ENCODE measurements around the gene HPCAL4. TPM values are rescaled to one million over a fixed set of nuclear protein-coding genes. Genes with fewer than 3 reads are reported as not detected.
A peak's percentile ranks its signal among the peaks of the same experiment; 100 is the strongest.

The HPCAL4 gene
- total RNA-seq, 4 donors from 2014 or later, result 0.55 TPM; not detected in 3

DNA sequence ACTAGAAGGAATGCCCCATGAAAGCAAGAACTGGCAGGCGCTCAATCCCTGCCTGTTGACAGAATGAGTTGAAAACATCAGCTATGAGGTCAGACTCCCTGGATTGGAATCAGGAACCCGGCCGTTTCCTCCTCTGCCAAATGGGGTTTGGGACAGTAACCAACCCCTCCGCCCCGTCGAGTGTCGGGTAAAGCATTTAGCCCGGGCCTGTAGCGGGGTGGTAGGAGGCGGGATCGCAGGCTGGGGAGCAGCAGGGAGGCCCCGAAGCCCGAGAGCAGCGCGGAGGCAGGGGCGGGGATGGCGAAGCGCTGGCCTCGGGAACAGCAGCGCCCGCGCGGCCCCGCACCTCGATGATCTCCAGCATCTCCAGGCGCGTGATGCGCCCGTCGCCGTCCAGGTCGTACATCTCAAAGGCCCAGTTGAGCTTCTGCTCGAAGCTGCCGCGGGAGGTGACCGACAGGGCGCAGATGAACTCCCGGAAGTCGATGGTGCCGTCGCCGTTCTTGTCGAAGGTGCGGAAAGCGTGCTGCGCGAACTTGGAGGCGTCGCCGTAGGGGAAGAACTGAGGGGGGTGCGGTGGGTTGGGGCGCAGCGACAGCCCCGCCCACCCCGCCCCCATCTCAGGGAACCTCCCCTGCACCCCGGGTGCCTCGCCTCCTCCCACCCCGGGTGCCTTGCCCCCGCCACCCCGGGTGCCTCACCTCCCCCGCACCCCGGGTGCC is 7.5 kb downstream of the HPCAL4 start:
- WGBS, result 9% methylated on average over 17 of the region's 62 CpGs
- peaks cover 83% of the 10 kb centered on the region for H3K27me3 ChIP-seq

GRCh38 chr1:39681999-39682398 is 9.2 kb downstream of the HPCAL4 start:
- H3K4me1 ChIP-seq, result peaks cover 6% of the 10 kb centered on the region
- WGBS, result 85% methylated on average over 1 of the region's 1 CpG
- no peaks in the 10 kb centered on the region for H3K9me3 ChIP-seq
- TF ChIP-seq, protein P1, sequence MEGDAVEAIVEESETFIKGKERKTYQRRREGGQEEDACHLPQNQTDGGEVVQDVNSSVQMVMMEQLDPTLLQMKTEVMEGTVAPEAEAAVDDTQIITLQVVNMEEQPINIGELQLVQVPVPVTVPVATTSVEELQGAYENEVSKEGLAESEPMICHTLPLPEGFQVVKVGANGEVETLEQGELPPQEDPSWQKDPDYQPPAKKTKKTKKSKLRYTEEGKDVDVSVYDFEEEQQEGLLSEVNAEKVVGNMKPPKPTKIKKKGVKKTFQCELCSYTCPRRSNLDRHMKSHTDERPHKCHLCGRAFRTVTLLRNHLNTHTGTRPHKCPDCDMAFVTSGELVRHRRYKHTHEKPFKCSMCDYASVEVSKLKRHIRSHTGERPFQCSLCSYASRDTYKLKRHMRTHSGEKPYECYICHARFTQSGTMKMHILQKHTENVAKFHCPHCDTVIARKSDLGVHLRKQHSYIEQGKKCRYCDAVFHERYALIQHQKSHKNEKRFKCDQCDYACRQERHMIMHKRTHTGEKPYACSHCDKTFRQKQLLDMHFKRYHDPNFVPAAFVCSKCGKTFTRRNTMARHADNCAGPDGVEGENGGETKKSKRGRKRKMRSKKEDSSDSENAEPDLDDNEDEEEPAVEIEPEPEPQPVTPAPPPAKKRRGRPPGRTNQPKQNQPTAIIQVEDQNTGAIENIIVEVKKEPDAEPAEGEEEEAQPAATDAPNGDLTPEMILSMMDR (IDR thresholded peaks at IDR 0.05), result no peak
- TF ChIP-seq POLR2AphosphoS5 (IDR thresholded peaks at IDR 0.05) (no peak), POLR2A (IDR thresholded peaks at IDR 0.05) (no peak), EP300 (IDR thresholded peaks at IDR 0.05) (no peak)
- H3K4me3 ChIP-seq, result no peak overlapping the region
- no peaks in the 10 kb centered on the region for H3K36me3 ChIP-seq
- H3K27ac ChIP-seq, result no peak overlapping the region
- DNase-seq (ENCODE audit: low spot score in 2 of 2), result no peak
- peaks cover 68% of the 10 kb centered on the region for H3K27me3 ChIP-seq

More for the DNA sequence above, 7.5 kb downstream of the HPCAL4 start:
- TF ChIP-seq EP300 (IDR thresholded peaks at IDR 0.05), result no peak
- TF ChIP-seq, protein P1 (IDR thresholded peaks at IDR 0.05), result no peak
- H3K4me1 ChIP-seq, result peaks cover 6% of the 10 kb centered on the region
- H3K27ac ChIP-seq, result no peak overlapping the region
- H3K4me3 ChIP-seq, result peak overlapping the region; percentile 30
- DNase-seq (ENCODE audit: low spot score in 2 of 2), result no peak
- no peaks in the 10 kb centered on the region for H3K9me3 ChIP-seq
- H3K36me3 ChIP-seq, result no peaks in the 10 kb centered on the region

GRCh38 chr1:39681294-39681693 is 9.9 kb downstream of the HPCAL4 start:
- TF ChIP-seq POLR2AphosphoS5 (IDR thresholded peaks at IDR 0.05) (no peak), POLR2A (IDR thresholded peaks at IDR 0.05) (no peak), EP300 (IDR thresholded peaks at IDR 0.05) (no peak)
- TF ChIP-seq, protein P1 (IDR thresholded peaks at IDR 0.05), result no peak
- 66% methylated on average over 3 of the region's 3 CpGs for WGBS
- peaks cover 6% of the 10 kb centered on the region for H3K4me1 ChIP-seq

GRCh38 chr1:39680751-39681150 is 10.5 kb downstream of the HPCAL4 start:
- 67% methylated on average over 4 of the region's 4 CpGs for WGBS
- DNase-seq (ENCODE audit: low spot score in 2 of 2), result no peak
- H3K9me3 ChIP-seq, result no peaks in the 10 kb centered on the region
- TF ChIP-seq POLR2AphosphoS5 (IDR thresholded peaks at IDR 0.05) (no peak), POLR2A (IDR thresholded peaks at IDR 0.05) (no peak), EP300 (IDR thresholded peaks at IDR 0.05) (no peak)
- TF ChIP-seq, protein P1 (IDR thresholded peaks at IDR 0.05), result no peak
- H3K27ac ChIP-seq, result no peak overlapping the region
- H3K4me3 ChIP-seq, result no peak overlapping the region
- H3K36me3 ChIP-seq, result no peaks in the 10 kb centered on the region
- H3K27me3 ChIP-seq, result peaks cover 58% of the 10 kb centered on the region
- peaks cover 6% of the 10 kb centered on the region for H3K4me1 ChIP-seq

More at GRCh38 chr1:39681294-39681693, 9.9 kb downstream of the HPCAL4 start:
- Histone ChIP-seq H3K27me3 (peaks cover 61% of the 10 kb centered on the region), H3K36me3 (no peaks in the 10 kb centered on the region), H3K9me3 (no peaks in the 10 kb centered on the region), H3K4me3 (no peak overlapping the region), H3K27ac (no peak overlapping the region)
- no peak for DNase-seq (ENCODE audit: low spot score in 2 of 2)

DNA sequence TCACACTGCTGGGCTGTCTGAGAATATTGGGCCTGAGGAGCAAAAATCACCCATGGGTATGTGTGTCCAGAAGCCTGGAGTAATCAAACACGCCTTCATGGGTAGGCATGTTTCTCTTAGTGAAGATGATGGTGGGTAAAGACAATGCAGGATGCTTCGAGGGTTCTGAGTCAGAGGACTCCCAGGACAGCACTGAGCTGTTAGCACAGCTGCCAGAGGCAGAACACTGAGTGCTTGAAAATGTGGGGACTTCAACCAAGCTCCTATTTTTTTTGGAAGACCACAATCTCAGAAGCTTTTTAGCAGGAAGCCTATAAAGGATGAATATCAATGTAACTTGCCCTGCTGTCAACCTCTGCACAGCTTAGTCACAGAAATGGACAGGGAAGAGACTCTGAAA is 11.4 kb downstream of the HPCAL4 start:
- TF ChIP-seq POLR2AphosphoS5 (IDR thresholded peaks at IDR 0.05) (no peak), POLR2A (IDR thresholded peaks at IDR 0.05) (no peak), EP300 (IDR thresholded peaks at IDR 0.05) (no peak)
- TF ChIP-seq, protein P1 (IDR thresholded peaks at IDR 0.05), result no peak
- Histone ChIP-seq H3K36me3 (no peaks in the 10 kb centered on the region), H3K27ac (no peak overlapping the region), H3K9me3 (no peaks in the 10 kb centered on the region), H3K4me1 (peaks cover 6% of the 10 kb centered on the region), H3K27me3 (peaks cover 53% of the 10 kb centered on the region), H3K4me3 (no peak overlapping the region)
- 83% methylated on average over 2 of the region's 2 CpGs for WGBS
- no peak for DNase-seq (ENCODE audit: low spot score in 2 of 2)

Measured in suprapubic skin (tissue), 4 donors.